Suprapubic skin (tissue), 4 donors: ENCODE data around the gene SPATC1L. TPM values are rescaled to one million over a fixed set of nuclear protein-coding genes. Genes with fewer than 3 reads are reported as not detected.

Experiments
- DNase-seq, 2 donors: peaks; one replicate each; pipeline ENCODE4 v3.0.0-alpha.2; 2019; ENCODE audit warnings: low spot score in 2 of 2
- H3K27ac ChIP-seq: fragments of 200-600 bp; sonication (generic); one replicate; pipeline ENCODE4 v1.5.1; 2019
- H3K27me3 ChIP-seq: fragments of 200-600 bp; sonication (generic); one replicate; pipeline ENCODE4 v1.5.1; 2019
- H3K36me3 ChIP-seq: fragments of 200-600 bp; sonication (generic); one replicate; pipeline ENCODE4 v1.5.1; 2019
- H3K4me1 ChIP-seq: fragments of 200-600 bp; sonication (generic); one replicate; pipeline ENCODE4 v1.5.1; 2019
- H3K4me3 ChIP-seq: fragments of 200-600 bp; sonication (generic); one replicate; pipeline ENCODE4 v1.5.1; 2019; ENCODE audit warnings: mild to moderate bottlenecking
- H3K9me3 ChIP-seq: fragments of 200-600 bp; sonication (generic); one replicate; pipeline ENCODE4 v1.5.1; 2019
- CTCF ChIP-seq, 2 donors: fragments of 200-600 bp in 1 of 2; fragments of 450-650 bp in 1 of 2; sonication (generic) in 1 of 2; IDR thresholded peaks; one replicate each; pipeline ENCODE4 v1.5.1; 2016 to 2019; ENCODE audit warnings: antibody characterized with exemption in 2 of 2, mild to moderate bottlenecking in 1 of 2, moderate library complexity in 1 of 2
- EP300 ChIP-seq: sonication (generic); formaldehyde crosslinking; IDR thresholded peaks from one replicate; pipeline ENCODE4 v1.6.1; 2017; ENCODE audit warnings: antibody characterized with exemption
- POLR2A ChIP-seq, 2 donors: fragments of 450-650 bp; IDR thresholded peaks; one replicate each; pipeline ENCODE4 v1.6.1; 2017; ENCODE audit warnings: antibody characterized with exemption in 2 of 2, mild to moderate bottlenecking in 2 of 2, moderate library complexity in 2 of 2
- POLR2AphosphoS5 ChIP-seq, 3 donors: sonication (generic); formaldehyde crosslinking; IDR thresholded peaks; one replicate each; pipeline ENCODE4 v1.6.1; 2017; ENCODE audit warnings: antibody characterized with exemption in 3 of 3
- WGBS: methylation state at CpG from one replicate; pipeline ENCODE4 v1.1.5; 2018; 5-methylcytosine and 5-hydroxymethylcytosine counted together
- total RNA-seq, 4 donors: library from RNA; depleted of rRNA; stranded (reverse); fragments of >200 nt; gene quantifications; one replicate each; pipeline ENCODE4 v1.1.0, GENCODE V29; 2016

SPATC1L gene
- total RNA-seq, 4 donors from 2014 or later = 2.5 to 15.0 (median 6.9) TPM

GRCh38 chr21:46168659-46169386 is 15.4 kb downstream of the SPATC1L start:
- H3K36me3 ChIP-seq = no peaks in the 10 kb centered on the region
- DNase-seq = peak in 1 of 2 donors; percentile 6
- H3K9me3 ChIP-seq = no peaks in the 10 kb centered on the region
- peaks cover 5% of the 10 kb centered on the region for H3K27me3 ChIP-seq
- no peak overlapping the region for H3K4me3 ChIP-seq
- TF ChIP-seq EP300 = no peak
- TF ChIP-seq POLR2AphosphoS5 (IDR thresholded peaks at IDR 0.05) = no peak
- no peaks in the 10 kb centered on the region for H3K4me1 ChIP-seq
- H3K27ac ChIP-seq = no peak overlapping the region
- 76% methylated on average over 8 of the region's 8 CpGs for WGBS

- no peak for TF ChIP-seq CTCF (IDR thresholded peaks at IDR 0.05)
- no peak for TF ChIP-seq POLR2AphosphoS5 (IDR thresholded peaks at IDR 0.05)
- TF ChIP-seq POLR2A (IDR thresholded peaks at IDR 0.05) = no peak
- TF ChIP-seq EP300 = no peak
- Histone ChIP-seq H3K4me1 (no peaks in the 10 kb centered on the region), H3K27ac (no peak overlapping the region), H3K36me3 (no peaks in the 10 kb centered on the region), H3K9me3 (no peaks in the 10 kb centered on the region), H3K27me3 (peaks cover 5% of the 10 kb centered on the region), H3K4me3 (no peak overlapping the region)
- 84% methylated on average over 14 of the region's 14 CpGs for WGBS
- DNase-seq = peak; percentile 48 to 67
These were observed 16.0 kb downstream of the SPATC1L start for GRCh38 chr21:46168238-46168637.

- Histone ChIP-seq H3K4me3 (no peak overlapping the region), H3K27ac (no peak overlapping the region), H3K4me1 (peaks cover 11% of the 10 kb centered on the region), H3K9me3 (no peaks in the 10 kb centered on the region), H3K27me3 (peaks cover 22% of the 10 kb centered on the region), H3K36me3 (no peaks in the 10 kb centered on the region)
- DNase-seq = no peak
- TF ChIP-seq POLR2AphosphoS5 (IDR thresholded peaks at IDR 0.05) (no peak), CTCF (IDR thresholded peaks at IDR 0.05) (no peak), EP300 (no peak), POLR2A (IDR thresholded peaks at IDR 0.05) (no peak)
These were observed 19.2 kb downstream of the SPATC1L start for GRCh38 chr21:46165098-46165497.

GRCh38 chr21:46163380-46163779 is 20.9 kb downstream of the SPATC1L start:
- peaks cover 11% of the 10 kb centered on the region for H3K4me1 ChIP-seq
- H3K9me3 ChIP-seq = no peaks in the 10 kb centered on the region
- TF ChIP-seq CTCF (IDR thresholded peaks at IDR 0.05) = no peak
- TF ChIP-seq EP300 = no peak
- no peak for TF ChIP-seq POLR2AphosphoS5 (IDR thresholded peaks at IDR 0.05)
- TF ChIP-seq POLR2A (IDR thresholded peaks at IDR 0.05) = no peak
- no peak overlapping the region for H3K27ac ChIP-seq
- no peak overlapping the region for H3K4me3 ChIP-seq
- no peaks in the 10 kb centered on the region for H3K36me3 ChIP-seq
- H3K27me3 ChIP-seq = peaks cover 22% of the 10 kb centered on the region
- 67% methylated on average over 4 of the region's 4 CpGs for WGBS
- no peak for DNase-seq

GRCh38 chr21:46161633-46162592 is 22.3 kb downstream of the SPATC1L start:
- Histone ChIP-seq H3K4me3 (peak overlapping the region; percentile 34), H3K27ac (no peak overlapping the region), H3K36me3 (no peaks in the 10 kb centered on the region), H3K27me3 (peaks cover 22% of the 10 kb centered on the region), H3K9me3 (no peaks in the 10 kb centered on the region), H3K4me1 (peaks cover 11% of the 10 kb centered on the region)
- 88% methylated on average over 35 of the region's 72 CpGs for WGBS
- no peak for TF ChIP-seq CTCF (IDR thresholded peaks at IDR 0.05)
- no peak for TF ChIP-seq POLR2A (IDR thresholded peaks at IDR 0.05)
- TF ChIP-seq EP300 = no peak
- no peak for TF ChIP-seq POLR2AphosphoS5 (IDR thresholded peaks at IDR 0.05)
- peak; percentile 46 to 75 for DNase-seq
